Measurements from ENCODE around the gene NEDD4L.

DNA sequence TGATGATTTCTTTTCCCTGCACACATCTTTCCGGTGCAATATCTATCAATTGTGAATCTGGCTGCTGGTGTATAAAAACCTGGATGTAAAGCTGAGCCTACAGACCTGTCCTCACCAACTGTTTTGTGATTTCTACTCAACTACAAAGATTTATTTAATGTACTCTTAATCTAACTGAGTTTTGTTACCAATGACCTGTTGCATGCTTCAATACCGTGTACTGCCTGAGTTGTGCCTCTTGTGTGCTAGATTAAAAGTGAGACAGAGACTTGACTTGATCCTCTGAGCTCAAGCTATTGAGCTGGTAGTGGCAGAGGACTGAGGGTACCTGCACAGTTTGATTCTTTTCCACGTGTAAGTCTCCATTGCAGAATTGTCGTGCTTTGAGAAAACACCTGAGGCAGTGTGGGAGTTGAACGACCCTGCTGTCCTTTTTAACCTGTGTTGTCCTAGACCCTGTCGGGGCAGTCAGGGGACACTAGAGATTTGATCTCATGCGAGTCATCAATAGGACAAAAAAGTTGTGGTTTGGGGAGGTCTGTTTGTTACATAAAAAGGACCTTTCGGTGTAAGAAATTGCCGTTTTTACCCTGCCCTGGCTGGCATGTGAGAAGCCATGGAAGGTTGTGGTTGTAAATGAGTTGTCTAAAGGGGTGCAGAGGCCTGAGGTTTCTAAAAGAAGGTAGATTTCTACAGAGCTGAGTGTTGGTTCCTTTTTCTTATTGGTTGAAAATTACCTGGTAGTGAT is 353.5 kb downstream of the NEDD4L start:
- TF ChIP-seq, protein P1, sequence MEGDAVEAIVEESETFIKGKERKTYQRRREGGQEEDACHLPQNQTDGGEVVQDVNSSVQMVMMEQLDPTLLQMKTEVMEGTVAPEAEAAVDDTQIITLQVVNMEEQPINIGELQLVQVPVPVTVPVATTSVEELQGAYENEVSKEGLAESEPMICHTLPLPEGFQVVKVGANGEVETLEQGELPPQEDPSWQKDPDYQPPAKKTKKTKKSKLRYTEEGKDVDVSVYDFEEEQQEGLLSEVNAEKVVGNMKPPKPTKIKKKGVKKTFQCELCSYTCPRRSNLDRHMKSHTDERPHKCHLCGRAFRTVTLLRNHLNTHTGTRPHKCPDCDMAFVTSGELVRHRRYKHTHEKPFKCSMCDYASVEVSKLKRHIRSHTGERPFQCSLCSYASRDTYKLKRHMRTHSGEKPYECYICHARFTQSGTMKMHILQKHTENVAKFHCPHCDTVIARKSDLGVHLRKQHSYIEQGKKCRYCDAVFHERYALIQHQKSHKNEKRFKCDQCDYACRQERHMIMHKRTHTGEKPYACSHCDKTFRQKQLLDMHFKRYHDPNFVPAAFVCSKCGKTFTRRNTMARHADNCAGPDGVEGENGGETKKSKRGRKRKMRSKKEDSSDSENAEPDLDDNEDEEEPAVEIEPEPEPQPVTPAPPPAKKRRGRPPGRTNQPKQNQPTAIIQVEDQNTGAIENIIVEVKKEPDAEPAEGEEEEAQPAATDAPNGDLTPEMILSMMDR (IDR thresholded peaks at IDR 0.05; ENCODE audit: low read depth, low read length), result no peak
- TF ChIP-seq POLR2A (IDR thresholded peaks at IDR 0.05; ENCODE audit: extremely low read depth, insufficient read length), result no peak
- TF ChIP-seq MYC (IDR thresholded peaks at IDR 0.05; ENCODE audit: low read depth, low read length), result no peak
